ENCODE results near the gene NPC1.

Gene NPC1

DNA sequence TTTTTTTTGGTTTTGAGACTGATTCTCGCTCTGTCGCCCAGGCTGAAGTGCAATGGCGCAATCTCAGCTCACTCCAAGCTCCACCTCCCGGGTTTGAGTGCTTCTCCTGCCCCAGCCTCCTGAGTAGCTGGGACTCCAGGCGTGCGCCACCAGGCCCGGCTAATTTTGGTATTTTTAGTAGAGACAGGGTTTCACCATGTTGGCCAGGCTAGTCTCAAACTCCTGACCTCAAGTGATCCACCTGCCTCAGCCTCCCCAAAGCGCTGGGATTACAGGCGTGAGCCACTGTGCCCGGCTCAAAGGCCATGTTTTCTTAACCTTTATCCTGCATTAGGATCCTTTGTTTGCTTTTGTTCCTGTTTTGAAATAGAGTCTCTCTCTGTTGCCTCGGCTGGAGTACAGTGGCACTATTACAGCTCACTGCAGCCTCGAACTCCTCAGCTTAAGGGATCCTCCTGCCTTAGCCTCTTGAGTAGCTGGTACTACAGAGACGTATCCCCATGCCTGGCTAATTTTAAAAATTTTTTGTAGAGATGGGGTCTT, 41.0 kb downstream of the NPC1 start:
- DNase-seq: no peak

DNA sequence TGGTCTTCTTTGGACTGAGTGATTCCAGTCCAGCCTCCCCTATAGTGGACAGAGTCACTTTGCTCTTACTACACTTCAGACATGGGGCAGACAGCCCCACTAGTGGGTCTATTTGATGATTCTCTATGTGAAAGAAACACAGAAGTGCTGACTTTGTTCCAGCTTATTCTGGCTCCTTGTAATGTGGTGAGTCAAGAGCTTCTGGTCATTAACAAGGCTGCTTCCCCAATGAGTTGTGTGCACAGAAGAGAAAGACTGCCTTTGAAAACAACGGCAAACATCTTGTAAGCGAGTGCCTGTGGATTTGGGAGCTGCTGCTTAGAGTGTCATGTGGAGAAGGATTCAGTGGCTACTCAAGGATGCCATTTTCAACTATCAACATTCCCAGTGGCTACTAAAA, 43.8 kb downstream of the NPC1 start:
- DNase-seq: no peak

DNA sequence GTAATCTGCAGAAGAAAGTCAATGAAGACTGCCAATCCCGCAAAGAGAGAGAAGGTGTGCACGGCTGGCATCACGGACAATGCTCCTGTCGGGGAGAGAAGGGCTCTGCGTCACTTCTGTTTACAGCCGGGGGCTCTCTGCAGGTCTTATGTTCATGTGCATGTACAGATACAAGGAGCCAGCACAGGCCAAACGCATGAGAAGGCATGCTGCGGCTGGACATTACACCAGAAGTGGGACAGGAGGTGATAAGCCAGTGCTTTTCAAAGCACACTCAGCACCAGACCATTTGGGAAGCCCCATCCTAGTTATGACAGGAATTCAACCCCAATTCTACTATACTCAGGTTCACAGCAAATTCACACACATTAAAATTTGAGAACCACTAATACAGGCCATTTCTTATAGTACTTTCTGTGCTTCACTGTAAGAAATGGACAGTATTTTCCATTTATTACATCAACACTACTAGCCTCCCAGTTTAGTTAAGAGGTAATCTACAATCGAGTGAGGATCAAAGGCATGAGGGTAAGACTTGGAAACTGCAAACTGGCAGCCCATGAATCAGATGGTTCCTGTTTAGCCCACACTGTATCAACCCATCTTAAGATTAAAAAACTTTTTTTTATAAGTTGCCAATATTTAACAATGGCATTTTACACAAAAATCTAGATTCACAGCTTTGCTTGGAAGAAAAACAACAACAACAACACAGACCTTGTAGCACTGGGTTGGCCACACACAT, 44.8 kb downstream of the NPC1 start:
- no peak for DNase-seq

DNA sequence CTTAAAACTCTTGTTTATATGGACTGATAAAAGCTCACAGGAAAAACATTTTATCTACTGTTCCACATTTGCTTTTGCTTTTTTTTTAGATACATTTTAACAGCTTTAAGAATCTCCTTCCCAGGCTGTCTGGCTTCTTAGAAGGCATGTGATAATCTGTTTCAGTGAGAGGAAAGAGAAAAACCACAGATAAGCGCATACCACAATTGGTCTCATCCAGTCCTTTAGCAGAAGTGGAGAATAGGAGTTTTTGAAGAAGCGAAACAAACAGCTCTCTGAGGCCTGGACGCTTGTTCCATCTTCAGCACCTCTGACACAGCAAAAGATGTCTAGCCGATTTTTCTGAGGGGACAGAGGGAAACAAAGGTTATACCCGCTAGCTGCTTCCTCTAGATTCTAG, 45.4 kb downstream of the NPC1 start:
- no peak for DNase-seq

DNA sequence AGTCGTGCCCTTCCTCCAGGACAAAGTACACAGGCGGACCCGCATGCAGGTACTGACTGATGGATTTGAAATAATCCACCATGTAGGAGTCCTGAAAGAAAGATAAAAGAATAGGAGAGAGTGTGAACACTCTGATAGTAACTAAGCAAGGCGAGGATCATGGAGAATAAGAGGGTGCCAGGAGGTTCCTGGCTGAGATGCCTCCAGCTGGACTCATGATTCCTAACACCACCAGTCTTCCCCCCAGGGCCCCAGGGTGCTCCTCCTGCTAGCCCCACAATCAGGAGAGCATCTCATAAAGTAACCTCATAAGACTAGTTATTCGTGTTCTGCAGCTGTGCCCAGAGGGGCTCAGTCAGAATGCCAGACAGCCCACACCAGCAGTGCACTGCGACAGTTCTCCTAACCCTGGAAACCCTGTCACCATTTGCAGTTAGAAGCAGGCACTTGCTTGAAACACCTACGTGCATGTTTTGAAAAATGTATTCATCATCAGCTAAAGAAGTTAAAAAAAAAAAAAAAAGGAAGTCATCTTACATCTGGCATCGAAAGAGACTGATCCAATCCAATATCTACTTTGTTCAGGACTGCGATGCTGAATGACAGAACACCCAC, 46.3 kb downstream of the NPC1 start:
- DNase-seq: no peak

DNA sequence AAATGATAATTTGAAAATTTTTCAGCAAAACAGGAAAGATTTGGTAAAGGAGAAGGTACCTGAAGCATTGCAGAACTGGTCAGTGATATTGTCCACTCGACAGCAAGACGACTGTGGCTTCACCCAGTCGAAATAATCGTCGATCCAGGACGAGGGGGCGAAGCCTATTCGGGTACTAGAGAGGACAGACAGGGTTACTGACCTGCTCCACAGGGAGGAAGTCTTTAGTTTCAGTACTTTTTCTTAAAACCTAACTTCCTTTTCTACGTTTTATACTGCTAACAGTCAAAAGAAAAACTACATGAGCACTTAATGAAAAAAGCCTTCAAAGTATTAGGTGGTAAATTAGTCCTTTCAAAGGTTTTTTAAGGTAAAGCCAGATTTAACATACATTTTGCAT, 47.0 kb downstream of the NPC1 start:
- no peak for DNase-seq

DNA sequence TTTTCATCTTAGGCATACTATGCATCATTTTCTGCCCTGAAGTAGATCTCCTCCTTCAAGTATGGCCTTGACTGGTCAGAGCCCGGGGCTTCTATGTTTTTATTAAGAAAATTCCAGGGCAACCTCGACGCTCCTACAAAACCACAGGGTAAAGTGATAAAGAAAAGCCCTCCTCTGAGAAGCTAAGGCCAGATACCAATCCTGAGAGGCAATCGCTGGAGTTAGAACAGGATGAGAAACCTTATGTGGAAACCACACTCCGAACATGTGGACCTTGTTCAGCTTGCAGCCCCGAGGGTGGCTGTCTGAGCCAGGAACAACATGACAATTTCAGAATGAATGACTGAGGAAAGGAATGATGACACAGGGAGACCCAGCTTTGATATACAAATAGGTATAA, 47.4 kb downstream of the NPC1 start:
- DNase-seq: no peak

DNA sequence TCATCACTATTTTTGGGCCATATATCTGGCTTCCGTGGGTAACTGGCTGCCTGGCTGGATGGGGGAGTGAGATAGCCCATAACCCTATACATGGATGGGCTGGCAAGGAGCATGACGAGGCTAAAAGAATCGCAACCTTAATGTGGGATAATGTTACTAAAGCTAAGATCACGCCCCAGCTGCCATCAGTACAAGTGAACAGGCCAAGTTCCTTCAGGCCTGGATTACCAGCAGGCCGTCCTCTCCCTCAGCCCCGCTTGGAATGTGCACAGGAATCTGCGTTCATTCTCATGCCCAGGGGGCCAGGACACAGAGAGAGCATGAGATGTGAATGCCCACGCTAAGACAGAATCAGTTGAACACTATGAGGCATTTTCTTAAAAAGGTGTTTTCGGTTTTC, 48.3 kb downstream of the NPC1 start:
- no peak for DNase-seq

DNA sequence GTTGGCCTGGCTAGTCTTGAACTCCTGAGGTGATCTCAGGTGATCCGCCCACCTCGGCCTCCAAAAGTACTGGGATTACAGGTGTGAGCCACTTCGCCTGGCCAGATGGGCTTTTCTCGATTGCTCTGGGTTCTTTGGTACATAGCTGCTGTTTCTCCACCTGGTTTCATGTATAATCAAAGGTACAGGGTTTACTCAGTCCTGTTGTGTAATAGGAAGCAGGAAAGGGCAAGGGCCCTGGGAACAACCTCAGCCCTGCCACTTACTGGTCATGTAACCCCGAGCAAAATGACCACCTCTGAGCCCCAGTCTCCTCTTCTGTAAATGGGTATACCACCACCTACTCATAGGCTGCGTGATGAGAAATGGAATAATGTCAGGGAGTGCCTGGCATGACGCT, 49.0 kb downstream of the NPC1 start:
- no peak for DNase-seq

DNA sequence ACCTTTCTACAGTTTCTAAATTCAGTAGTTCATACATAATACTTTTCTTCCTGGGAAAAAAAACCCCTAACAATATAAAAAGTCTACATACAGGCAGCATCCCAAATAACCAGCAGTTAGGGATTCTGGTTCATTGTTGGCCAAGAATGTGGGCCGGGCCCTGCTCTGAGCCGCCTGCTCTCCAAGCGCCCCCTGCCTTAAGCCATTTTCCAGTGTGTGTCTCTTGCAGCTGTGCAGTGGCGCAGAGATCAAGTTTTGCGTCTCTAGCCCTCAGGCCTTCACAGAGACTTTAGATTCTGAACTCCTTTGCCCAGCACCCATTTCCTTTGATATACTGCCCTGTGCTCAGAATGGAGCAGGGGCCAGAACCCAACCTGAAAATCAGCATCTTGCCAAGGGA, 50.1 kb downstream of the NPC1 start:
- no peak for DNase-seq

DNA sequence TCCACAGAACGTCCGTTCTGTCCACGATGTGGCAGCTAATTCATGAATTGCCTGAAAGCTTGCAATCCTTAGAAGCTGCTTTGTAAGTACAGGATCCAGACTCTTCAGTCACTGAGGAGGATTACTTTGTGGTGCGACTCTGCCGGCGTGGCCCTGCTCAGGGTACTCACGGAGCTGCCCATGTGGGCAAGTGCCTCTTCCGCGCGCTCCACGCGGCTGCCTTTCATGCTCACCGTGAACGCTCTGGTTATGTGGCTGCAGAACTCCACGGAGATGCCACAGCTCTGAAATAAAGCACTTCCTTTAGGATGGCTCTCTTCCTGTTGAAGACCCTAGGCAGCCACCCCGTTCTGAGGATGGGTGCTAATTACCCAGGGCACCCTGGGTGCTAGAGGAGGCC, 52.0 kb downstream of the NPC1 start:
- DNase-seq: no peak

DNA sequence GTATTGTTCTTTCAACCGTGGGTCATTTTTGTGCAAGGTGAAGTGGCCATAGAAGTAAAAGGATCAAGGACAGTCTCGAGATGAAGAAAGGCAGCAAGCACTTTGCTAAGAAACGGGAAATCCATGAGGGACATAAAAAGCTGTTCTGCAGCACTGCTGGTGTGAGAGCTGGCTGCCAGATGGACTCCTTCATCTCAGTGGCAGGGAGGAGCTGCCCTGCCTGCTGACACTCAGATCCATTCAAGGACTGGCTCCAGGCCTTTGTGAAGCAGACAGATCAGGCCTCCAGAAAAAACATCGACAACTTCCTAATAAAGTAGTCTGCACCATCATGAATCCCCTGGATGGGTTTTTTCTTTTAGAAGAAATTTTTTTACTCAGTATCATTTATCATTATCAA, 53.5 kb downstream of the NPC1 start:
- no peak for DNase-seq

DNA sequence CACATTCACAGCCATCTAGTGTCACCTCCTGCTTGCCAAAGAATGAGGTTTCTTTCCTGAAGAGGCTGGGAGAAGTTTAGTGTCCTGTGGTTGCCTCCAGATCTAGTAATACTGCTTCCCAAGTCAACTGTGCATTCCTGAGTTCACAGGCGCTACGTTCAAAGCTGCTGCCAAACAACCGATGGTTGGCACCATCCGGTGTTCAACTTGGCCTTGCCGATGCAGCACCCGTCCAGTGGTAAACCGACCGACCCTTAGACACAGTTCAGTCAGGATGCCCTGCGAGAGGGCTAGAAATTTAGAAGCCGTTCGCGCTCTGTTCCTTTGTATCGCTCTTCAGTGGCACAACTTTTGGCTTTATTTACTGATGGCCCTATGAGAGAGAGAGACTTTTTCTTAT, 54.4 kb downstream of the NPC1 start:
- DNase-seq: no peak

DNA sequence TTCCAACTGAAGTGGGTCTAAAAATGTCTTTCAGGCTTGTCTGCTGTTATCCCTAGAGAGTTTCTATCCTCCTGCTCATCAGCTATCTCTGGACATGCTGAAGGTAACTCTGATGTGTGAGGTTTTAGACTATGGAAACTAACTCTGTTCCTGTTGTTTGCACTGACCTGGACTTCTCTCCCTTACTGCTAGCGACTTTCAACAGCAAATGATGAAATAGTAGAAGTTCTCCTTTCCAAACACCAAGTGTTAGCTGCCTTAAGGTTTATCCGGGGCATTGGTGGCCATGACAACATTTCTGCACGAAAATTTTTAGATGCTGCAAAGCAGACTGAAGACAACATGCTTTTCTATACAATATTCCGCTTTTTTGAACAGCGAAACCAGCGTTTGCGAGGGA, 56.1 kb downstream of the NPC1 start:
- no peak for DNase-seq

DNA sequence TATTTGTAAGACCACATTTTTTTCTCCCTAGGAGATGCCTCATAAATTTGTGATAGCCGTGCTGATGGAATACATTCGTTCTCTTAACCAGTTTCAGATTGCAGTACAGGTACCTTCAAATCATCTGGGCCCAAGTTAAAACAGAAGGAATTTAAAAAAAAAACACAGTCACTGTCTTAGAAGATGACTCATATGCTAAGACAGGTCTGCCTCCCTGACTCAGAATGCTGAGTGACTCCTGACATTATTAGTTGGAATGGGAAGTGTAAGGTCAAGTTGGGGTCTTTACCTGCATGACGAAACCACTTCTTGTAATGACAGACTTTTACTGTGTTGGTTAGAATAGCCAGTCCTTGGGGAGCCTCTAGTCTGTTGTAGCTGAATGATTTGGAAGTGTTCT, 56.7 kb downstream of the NPC1 start:
- DNase-seq: no peak

DNA sequence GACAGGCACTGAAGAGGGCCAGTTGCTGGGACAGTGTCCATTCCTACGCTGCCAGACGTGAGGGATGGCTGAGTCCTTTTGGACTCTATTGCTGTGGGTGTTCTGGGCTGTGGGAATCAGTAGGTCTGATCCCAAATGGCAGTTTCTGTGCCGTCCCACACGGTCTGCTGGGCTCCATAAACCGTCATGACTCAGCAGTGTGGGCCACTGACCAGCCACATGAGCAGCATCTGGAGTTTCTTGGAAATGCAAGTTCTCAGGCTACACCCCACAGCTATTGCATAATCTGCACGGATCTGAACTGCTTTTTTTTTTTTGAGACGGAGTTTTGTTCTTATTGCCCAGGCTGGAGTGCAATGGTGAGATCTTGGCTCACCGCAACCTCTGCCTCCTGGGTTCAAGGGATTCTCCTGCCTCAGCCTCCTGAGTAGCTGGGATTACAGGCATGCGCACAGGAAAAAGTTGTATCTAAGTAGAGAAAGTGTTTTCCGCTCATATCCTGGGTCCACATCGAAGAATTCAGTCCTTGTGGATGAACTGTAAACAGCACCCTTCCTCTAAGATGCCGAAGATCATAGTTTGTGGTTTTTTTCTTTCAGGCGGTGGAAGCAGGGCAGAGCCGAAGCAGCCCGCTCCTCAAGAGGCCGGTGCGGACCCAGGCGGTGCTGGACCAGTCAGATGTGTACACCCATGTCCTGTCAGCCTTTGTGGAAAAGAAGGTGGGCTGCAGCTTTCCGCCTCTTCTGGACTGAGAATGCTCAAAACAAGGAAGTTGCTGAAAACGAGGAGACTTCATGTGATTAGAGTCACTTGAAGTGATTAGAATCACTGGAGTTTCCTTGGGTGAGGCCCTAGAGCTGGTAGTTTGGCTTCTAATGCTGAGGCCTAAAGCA, 57.5 kb downstream of the NPC1 start:
- no peak for DNase-seq

DNA sequence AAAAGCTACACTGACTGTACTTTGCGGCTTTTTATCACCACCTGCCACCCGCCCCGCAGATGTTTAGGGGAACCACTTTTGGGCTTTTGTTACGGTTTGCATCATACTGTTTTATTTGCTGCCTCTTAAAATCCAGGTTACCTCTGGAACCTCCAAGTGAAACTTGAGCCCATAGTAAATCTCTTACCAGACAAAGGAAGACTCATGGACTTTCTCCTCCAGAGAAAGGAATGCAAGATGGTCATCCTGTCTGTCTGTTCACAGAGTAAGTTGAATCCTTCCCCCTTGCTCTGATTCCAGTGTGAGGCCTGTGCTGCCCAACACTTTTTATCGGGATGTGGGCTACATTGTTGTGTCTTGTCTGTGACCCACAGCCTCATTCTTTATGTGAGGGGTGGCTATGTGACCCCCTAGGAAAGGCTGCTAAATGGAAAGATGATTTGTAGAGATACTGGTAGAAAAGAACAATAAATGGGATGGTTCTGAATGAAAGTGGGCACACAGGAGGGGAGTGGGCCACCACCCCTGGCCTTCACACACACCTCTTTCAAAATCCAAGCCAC, 59.7 kb downstream of the NPC1 start:
- no peak for DNase-seq

DNA sequence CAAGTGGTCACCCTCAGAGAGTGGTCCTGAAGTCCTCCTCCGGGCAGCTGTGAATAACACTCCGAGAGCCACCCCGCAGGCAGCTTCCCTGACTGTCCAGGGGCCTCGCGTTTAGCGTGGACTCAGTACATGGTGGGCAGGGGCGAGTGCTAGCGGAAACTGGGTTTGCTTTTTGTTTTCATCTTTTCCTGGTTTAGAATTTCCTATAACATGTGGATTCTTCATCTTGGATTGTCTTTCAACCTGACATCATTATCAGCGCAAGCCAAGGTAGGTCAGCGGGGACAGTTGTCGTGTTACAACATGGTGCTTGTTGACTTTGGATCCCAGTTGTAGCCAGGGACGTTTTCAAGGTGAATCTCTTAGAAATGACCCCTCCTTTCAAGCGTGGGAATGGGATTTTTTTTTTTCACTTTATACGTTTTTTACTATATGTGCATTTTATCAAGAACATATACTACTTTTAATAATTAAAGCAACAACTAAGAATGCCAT, 62.0 kb downstream of the NPC1 start:
- no peak for DNase-seq

DNA sequence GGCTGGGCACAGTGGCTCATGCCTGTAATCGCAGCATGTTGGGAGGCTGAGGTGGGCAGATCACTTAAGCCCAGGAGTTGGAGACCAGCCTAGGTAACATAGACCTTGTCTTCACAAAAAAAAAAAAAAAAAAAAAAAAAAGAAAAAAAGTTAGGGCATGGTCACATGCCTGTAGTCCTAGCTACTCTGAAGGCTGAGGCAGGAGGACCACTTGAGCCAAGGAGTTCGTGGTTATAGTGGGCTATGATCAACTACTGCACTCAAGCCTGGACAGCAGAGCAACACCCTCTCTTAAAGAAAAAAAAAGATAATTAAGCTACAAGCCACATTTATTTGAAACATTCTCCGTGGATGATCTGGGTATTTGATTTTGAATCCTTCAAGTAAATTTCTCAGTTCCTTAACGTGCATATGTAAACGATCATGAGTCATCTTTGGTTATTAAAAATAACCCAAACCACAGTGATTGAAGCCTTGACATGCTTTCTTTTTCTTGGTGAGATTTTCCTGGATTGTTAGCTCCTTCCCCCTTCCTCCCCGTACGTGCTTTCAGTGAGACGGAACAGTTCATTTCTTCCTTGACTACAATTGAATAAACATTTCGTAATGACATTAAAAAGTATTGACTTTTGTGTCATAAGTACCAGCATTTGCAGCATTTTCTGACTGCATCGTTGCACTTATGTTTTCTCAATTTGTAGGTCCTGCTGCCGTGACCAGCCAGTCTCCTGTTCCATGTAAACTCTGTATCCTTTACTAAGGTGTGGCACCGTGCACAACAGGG, 62.7 kb downstream of the NPC1 start:
- DNase-seq: no peak

DNA sequence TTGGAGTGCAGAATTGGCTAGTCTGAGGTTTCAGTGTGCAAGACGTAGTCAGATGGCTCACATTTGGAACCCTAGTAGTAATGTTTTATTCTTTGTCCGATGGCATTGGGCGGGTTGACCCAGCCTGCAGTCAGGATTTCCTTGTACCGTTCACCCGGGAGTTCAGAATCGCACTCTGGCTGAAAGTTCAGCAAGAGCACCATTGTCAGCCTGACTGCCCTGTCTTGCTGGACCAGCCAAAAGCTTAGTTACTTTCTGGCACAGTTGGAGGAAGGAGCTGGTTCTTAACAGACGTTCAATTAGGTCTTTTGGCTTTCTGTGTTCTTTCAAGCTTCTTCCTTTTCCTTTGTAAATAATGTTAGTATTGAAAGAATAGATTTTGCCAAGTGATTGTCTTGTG, 64.4 kb downstream of the NPC1 start:
- DNase-seq: no peak

DNA sequence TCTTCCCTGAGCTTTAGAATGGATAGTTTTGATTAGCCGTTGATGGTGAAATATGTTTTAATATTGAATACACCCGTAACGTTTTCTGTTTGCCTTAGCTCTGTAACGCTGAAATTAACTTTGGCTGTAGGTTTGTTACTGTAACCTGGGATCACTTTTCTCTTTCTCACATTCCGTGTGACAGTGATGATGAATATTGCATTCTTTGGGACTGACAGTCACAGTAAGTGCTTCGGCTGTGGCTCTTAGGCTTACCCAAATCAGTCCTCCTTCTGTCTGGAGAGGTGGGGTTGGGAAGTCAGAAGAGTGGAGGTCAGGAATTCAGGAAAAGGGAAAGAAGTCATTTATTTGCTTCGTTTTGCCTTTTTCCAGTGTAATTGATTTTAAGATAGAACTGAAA, 65.0 kb downstream of the NPC1 start:
- DNase-seq: no peak

DNA sequence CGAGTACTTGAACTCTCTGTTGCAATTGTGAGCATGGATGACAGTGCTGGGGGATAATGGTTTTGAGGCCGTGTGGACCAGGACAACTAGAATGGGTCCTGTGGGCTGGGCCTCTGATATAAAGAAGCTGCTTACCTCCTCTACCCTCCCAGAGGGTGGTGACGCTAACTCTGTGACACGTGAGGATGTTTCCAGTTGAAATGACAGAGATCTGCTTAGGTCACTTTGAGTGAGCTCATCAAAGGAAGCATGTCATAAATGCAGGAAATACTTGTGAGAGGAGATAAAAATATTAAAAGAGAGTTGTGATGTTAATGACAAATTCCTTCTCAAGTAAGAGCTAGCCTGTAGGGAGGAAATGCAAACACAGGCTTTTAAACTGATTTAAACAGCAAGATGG, 66.6 kb downstream of the NPC1 start:
- DNase-seq: no peak
